Colon (tissue), 2 donors: Measurements from ENCODE around the gene SLC13A3.

Experiments used
- FAIRE-seq: peaks from 2 replicates; lab custom pipeline; 2012; peaks lifted over from hg19 to GRCh38; lab: Jason Lieb, UNC
- donor health status: control.
- donor health status: control.

The SLC13A3 gene

GRCh38 chr20:46634528-46634927 lies 16.7 kb downstream of the SLC13A3 start:
- no peak for FAIRE-seq

- FAIRE-seq = no peak
Measured at GRCh38 chr20:46631874-46632446, 19.3 kb downstream of the SLC13A3 start.

GRCh38 chr20:46631212-46631869 lies 19.9 kb downstream of the SLC13A3 start:
- FAIRE-seq = no peak

- no peak for FAIRE-seq
Measured at GRCh38 chr20:46630306-46630705, 21.0 kb downstream of the SLC13A3 start.

- FAIRE-seq = no peak
Measured at GRCh38 chr20:46629341-46629740, 21.9 kb downstream of the SLC13A3 start.

GRCh38 chr20:46627234-46627633 lies 24.0 kb downstream of the SLC13A3 start:
- FAIRE-seq = no peak

- FAIRE-seq = no peak
Measured at GRCh38 chr20:46626758-46627157, 24.5 kb downstream of the SLC13A3 start.

- FAIRE-seq = no peak
Measured at GRCh38 chr20:46625875-46626373, 25.3 kb downstream of the SLC13A3 start.

- no peak for FAIRE-seq
Measured at GRCh38 chr20:46624946-46625345, 26.3 kb downstream of the SLC13A3 start.

GRCh38 chr20:46622165-46622564 lies 29.1 kb downstream of the SLC13A3 start:
- FAIRE-seq = no peak

GRCh38 chr20:46621492-46621891 lies 29.8 kb downstream of the SLC13A3 start:
- FAIRE-seq = no peak

GRCh38 chr20:46619445-46619844 lies 31.8 kb downstream of the SLC13A3 start:
- FAIRE-seq = no peak

GRCh38 chr20:46618316-46619100 lies 32.8 kb downstream of the SLC13A3 start:
- FAIRE-seq = no peak

GRCh38 chr20:46614503-46614902 lies 36.8 kb downstream of the SLC13A3 start:
- FAIRE-seq = no peak

GRCh38 chr20:46610145-46610544 lies 41.1 kb downstream of the SLC13A3 start:
- FAIRE-seq = no peak

GRCh38 chr20:46609043-46609442 lies 42.2 kb downstream of the SLC13A3 start:
- no peak for FAIRE-seq

GRCh38 chr20:46607849-46608497 lies 43.3 kb downstream of the SLC13A3 start:
- no peak for FAIRE-seq

- no peak for FAIRE-seq
Measured at GRCh38 chr20:46607191-46607848, 43.9 kb downstream of the SLC13A3 start.

GRCh38 chr20:46606817-46607190 lies 44.5 kb downstream of the SLC13A3 start:
- FAIRE-seq = no peak

- FAIRE-seq = no peak
Measured at GRCh38 chr20:46605978-46606816, 45.1 kb downstream of the SLC13A3 start.

GRCh38 chr20:46605181-46605580 lies 46.1 kb downstream of the SLC13A3 start:
- no peak for FAIRE-seq
